Calu3 (cell line): ENCODE measurements around the gene REPS1. TPM values are rescaled to one million over a fixed set of nuclear protein-coding genes. Genes with fewer than 3 reads are reported as not detected.
"Not testable (repeated sequence)": the region's sequence is repeated elsewhere in the genome, so short reads cannot be mapped to it uniquely, and the experiment has no call there.

ENCODE experiments used
- BruUV-seq: library from RNA; stranded (reverse); fragments of 400-500 nt; replicated peaks from 2 replicates; lab custom pipeline; 2021; lab: Mats Ljungman, UMichigan
- CTCF ChIA-PET: fragments of 300-600 bp; sonication (Branson Sonifier 250); formaldehyde crosslinking; loops from one replicate; lab custom pipeline; 2022; ENCODE audit warnings: antibody characterized with exemption; lab: Charles Lee
- DNase-seq: peaks from one replicate; pipeline ENCODE4 v3.0.0; 2022
- H3K27ac Mint-ChIP-seq: one replicate; pipeline ENCODE4 v1.8.0; 2022; ENCODE audit warnings: mixed read lengths; ENCODE audit not compliant: unreplicated experiment
- H3K27me3 Mint-ChIP-seq: one replicate; pipeline ENCODE4 v1.8.0; 2022; ENCODE audit warnings: mixed read lengths; ENCODE audit not compliant: unreplicated experiment
- H3K36me3 Mint-ChIP-seq: one replicate; pipeline ENCODE4 v1.8.0; 2022; ENCODE audit warnings: mild to moderate bottlenecking, moderate library complexity, mixed read lengths; ENCODE audit not compliant: insufficient read depth, unreplicated experiment
- H3K4me1 Mint-ChIP-seq: one replicate; pipeline ENCODE4 v1.8.0; 2022; ENCODE audit warnings: mild to moderate bottlenecking, low read depth, mixed read lengths; ENCODE audit not compliant: unreplicated experiment
- H3K4me3 Mint-ChIP-seq: one replicate; pipeline ENCODE4 v1.8.0; 2022; ENCODE audit warnings: mild to moderate bottlenecking, low read depth, moderate library complexity, mixed read lengths; ENCODE audit not compliant: unreplicated experiment
- H3K9me3 Mint-ChIP-seq: one replicate; pipeline ENCODE4 v1.8.0; 2022; ENCODE audit warnings: low read depth, mixed read lengths; ENCODE audit not compliant: unreplicated experiment
- CTCF ChIP-seq: fragments of 200-600 bp; IDR thresholded peaks from one replicate; pipeline ENCODE4 v1.8.0; 2022; ENCODE audit warnings: antibody characterized with exemption; ENCODE audit not compliant: unreplicated experiment
- intact Hi-C: fragments of 100-400 bp; cut with micrococcal nuclease; formaldehyde crosslinking; loops from one replicate; pipeline ENCODE4 v1.10.0; 2022; ENCODE audit not compliant: unreplicated experiment
- total RNA-seq: library from RNA; stranded (reverse); gene quantifications from 2 replicates; pipeline ENCODE4 v1.2.3, GENCODE V29; 2022

REPS1 gene
- total RNA-seq, 1 experiment from 2014 or later, result 29.5 TPM

- no peak for TF ChIP-seq CTCF
- no peaks in the 10 kb centered on the region for H3K9me3 Mint-ChIP-seq
- no TSS peak for BruUV-seq
- H3K4me3 Mint-ChIP-seq, result no peak overlapping the region
- intact Hi-C loops, result no loop called here
- CTCF ChIA-PET, result no interaction called here
- no peak for DNase-seq
- no peak overlapping the region for H3K27ac Mint-ChIP-seq
- no peaks in the 10 kb centered on the region for H3K36me3 Mint-ChIP-seq
- H3K27me3 Mint-ChIP-seq, result no peaks in the 10 kb centered on the region
- no peaks in the 10 kb centered on the region for H3K4me1 Mint-ChIP-seq
These were observed 12.1 kb upstream of the REPS1 start for GRCh38 chr6:138999949-139000725.

GRCh38 chr6:138997136-138997535 lies 9.1 kb upstream of the REPS1 start:
- H3K9me3 Mint-ChIP-seq, result no peaks in the 10 kb centered on the region
- H3K36me3 Mint-ChIP-seq, result no peaks in the 10 kb centered on the region
- H3K27me3 Mint-ChIP-seq, result no peaks in the 10 kb centered on the region
- no peak for TF ChIP-seq CTCF
- no TSS peak for BruUV-seq
- no peak overlapping the region for H3K27ac Mint-ChIP-seq
- intact Hi-C loops, result no loop called here
- no peaks in the 10 kb centered on the region for H3K4me1 Mint-ChIP-seq
- CTCF ChIA-PET, result no interaction called here
- H3K4me3 Mint-ChIP-seq, result no peak overlapping the region
- no peak for DNase-seq

GRCh38 chr6:138996524-138996923 lies 8.5 kb upstream of the REPS1 start:
- Mint-ChIP-seq H3K36me3 (no peaks in the 10 kb centered on the region), H3K27me3 (no peaks in the 10 kb centered on the region), H3K4me1 (no peaks in the 10 kb centered on the region), H3K27ac (no peak overlapping the region), H3K9me3 (no peaks in the 10 kb centered on the region), H3K4me3 (no peak overlapping the region)
- no TSS peak for BruUV-seq
- DNase-seq, result no peak
- TF ChIP-seq CTCF, result no peak
- intact Hi-C loops, result no loop called here
- CTCF ChIA-PET, result no interaction called here

GRCh38 chr6:138993410-138993809 lies 5.4 kb upstream of the REPS1 start:
- H3K36me3 Mint-ChIP-seq, CTCF ChIA-PET, BruUV-seq, intact Hi-C loops, H3K9me3 Mint-ChIP-seq, H3K4me3 Mint-ChIP-seq, H3K27me3 Mint-ChIP-seq, DNase-seq, H3K4me1 Mint-ChIP-seq, H3K27ac Mint-ChIP-seq: not testable (repeated sequence)

- intact Hi-C loops, H3K27me3 Mint-ChIP-seq, BruUV-seq, H3K9me3 Mint-ChIP-seq, H3K4me3 Mint-ChIP-seq, H3K36me3 Mint-ChIP-seq, H3K27ac Mint-ChIP-seq, H3K4me1 Mint-ChIP-seq, DNase-seq, CTCF ChIA-PET: not testable (repeated sequence)
These were observed 4.9 kb upstream of the REPS1 start for GRCh38 chr6:138992965-138993364.
